ENCODE measurements around the gene LRRN4.

Gene LRRN4

DNA sequence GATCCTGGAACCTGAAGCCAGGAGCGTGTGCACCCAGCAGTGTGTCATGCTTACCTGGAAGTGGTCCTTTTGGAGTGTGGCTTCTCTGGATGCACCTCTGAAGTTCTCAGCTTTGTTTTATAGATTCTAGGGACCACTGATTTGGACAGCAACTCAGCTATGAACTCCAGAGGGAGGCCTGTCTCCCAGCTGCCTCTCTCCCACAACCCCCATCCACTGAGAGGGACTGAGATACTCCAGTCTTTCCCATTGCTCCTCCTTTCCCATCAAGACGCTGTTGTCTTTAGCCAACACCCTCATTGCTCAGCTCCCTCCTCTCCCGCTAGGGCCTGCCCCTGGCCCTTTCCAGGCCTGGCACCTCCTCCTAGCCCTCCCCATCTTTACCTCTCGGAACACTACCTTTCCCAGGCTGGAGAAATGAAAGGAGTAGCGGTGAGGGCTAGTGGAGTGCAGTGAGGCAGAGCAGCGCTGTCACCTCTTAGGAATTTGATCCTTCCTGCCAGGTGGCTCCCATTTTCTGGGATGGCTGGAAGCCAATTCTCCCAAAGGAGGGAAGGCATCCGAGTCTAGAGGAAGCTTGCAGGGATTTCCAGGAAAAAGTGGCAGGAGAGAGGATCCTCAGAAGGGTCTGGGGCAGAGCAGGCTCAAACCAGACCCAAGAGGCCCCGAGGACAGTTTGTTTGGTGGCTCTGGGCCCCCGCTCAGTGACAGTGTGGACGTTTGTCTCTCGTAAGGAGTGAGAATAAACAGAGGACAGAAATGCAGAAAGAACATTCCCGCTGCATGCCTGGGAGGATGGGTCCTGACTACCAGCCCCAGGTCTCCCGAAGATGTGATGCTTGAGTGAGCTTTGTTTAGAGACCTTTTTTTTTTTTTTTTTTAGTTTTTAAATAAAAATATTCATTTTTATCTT is at the start of gene LRRN4:
TSS of gene LRRN4 (minus strand) at position 285 of the 913 bp plus-strand sequence. CDS start 1,261 bp downstream, outside the sequence.
- DNase-seq (ENCODE audit: low read depth), result no peak

DNA sequence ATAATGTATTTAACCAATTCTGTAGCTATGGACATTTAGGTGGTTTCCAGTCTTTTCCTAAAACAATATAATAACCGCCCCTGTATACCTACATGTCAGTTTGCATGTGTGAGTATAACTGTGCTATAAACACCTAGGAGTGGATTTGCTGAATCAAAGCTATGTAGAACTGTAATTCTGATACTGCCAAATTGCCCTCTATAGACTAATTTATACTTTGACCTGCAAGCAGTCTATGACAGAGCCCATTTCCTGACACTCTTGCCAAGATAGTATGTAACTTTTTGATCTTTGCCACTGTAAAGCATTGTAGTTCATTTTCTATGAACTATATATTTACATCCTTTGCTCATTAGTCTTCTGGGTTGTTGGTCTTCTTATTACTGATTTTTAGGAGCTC is 49.4 kb upstream of the LRRN4 start:
- DNase-seq (ENCODE audit: low read depth), result no peak

DNA sequence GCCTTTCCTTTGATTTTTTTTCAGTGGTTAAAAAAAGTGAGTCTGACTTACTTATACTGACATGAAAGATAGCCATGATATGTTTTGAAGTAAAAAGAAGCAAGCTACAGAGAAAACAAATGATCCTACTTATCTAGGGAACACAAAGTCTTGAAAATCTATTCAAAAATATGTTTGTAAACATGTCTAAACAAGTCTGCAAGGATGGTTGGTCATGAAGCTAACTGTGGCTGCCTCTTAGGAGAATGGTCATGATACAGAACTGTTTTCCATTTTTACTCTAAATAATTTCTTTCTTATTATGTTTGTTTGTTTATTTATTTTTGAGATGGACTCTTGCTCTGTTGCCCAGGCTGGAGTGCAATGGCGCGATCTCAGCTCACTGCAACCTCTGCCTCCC is 47.5 kb upstream of the LRRN4 start:
- DNase-seq (ENCODE audit: low read depth), result no peak

DNA sequence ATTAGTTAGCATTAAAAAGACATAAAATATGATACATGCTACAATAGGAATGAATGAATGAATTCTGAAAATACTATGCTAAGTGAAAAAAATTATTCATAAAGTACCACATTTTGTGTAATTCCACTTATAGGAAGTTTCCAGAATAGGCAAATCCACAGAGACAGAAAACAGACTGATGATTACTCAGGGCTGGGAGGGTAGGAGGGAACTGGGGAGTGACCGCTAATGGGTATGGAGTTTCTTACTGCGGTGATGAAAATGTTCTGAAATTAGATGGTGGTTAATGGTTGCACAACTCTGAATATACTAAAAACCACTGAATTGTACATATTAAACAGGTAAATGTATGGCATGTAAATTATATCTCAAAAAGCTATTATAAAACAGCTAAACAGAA is 46.4 kb upstream of the LRRN4 start:
- no peak for DNase-seq (ENCODE audit: low read depth)

DNA sequence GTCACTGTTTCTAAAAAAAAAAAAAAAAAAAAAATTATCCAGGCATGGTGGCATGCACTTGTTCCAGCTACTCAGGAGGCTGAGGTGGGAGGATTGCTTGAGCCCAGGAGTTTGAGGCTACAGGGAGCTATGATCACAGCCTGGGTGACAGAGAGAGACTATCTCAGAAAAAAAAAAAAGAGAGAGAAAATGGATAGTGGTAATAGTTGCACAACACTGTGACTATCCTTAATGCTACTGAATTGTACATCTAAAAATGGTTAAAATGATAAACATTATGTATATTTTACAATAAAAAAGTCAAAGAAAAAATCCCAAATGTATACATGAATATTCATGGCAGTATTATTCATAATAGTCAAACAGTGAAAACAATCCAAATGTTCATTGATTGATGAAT is 46.0 kb upstream of the LRRN4 start:
- DNase-seq (ENCODE audit: low read depth), result no peak

DNA sequence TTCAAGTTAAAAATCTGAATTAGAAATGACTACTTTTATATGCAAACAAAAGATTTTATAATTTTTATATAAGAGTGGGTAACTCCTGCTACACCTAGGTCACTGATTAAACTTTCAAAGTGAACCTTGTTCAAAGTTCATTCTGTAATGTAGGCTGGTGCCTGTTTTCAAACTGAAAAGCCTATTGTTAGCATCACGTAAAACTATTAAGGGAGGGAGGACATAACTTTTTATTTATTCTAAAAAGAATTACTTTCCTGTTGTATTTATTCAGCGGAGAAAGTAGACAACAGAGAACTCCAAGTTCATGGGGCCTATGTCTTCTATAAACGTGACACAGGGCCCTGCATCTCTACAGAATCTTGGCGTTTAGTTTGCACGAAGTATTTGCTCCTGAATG is 41.5 kb upstream of the LRRN4 start:
- DNase-seq (ENCODE audit: low read depth), result no peak

DNA sequence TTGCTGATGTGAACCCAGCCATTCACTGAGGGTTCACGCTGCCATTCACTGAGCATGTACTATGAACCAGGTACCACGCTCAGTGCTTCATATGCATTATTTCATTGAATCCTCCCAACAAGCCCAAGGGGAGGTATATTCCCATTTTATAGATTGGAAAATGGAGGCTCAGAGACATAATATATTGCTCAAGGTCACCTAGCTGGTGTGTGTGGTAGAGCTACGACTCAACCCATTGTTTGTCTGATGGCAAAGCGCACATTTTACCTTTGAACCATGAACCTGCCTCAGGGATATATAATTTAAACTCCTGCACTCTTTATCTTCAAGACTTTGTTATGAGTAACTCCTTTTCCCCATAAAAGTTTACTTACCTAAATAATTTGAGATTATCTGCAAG is 40.7 kb upstream of the LRRN4 start:
- no peak for DNase-seq (ENCODE audit: low read depth)

DNA sequence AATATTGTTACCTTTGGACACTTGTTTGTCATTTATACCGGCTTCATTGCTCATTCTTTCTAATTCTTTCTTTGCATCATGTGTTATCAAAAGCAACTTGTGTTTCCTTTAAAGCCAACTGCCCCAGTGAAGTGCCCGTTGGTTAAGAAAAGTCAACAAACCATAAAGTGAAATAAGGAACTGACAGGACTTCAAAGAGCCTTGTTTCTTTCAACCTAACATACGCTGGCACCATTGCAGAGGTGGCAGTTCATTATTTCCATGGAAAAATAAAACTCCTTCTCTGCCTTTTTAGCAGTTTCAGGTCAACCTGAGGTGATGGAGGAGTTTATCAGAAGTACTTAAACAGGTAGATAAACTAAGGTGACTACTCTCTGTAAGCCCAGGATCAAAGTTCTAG is 40.2 kb upstream of the LRRN4 start:
- no peak for DNase-seq (ENCODE audit: low read depth)

DNA sequence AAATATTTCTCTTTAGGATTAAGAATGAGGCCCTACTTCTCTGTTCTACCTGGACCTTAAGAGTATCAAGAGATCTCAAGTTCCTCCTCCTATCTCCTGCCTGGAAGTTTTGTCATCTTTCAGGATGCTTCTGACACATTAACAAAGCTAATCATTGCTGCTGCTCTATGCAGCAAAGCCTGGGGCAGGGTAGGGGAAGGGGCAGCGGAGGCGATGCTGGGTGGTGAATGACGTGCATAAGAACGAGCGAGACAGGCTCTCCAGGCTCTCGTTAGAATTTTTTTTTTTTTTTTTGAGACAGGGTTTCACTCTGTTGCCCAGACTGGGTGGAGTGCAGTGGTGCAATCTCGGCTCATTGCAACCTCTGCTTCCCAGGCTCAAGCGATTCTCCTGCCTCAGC is 37.8 kb upstream of the LRRN4 start:
- no peak for DNase-seq (ENCODE audit: low read depth)

DNA sequence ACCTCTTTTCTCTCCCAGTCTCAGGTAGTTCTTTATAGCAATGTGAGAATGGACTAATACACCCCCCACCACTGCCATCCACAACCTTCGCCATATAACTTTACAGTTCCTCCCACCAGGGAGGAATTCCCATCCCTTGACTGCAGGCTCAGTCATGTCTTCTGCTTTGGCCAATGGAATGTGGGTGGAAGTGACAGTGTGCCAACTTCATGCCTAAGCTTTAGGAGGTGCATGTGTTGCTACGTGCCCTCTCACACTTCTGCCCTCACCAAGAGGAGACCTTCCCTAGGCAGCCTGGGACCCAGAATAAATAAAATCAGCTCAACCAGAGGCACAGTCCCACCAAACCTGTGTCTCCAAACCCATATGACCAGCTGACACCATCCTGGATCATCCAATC is 33.0 kb upstream of the LRRN4 start:
- no peak for DNase-seq (ENCODE audit: low read depth)

DNA sequence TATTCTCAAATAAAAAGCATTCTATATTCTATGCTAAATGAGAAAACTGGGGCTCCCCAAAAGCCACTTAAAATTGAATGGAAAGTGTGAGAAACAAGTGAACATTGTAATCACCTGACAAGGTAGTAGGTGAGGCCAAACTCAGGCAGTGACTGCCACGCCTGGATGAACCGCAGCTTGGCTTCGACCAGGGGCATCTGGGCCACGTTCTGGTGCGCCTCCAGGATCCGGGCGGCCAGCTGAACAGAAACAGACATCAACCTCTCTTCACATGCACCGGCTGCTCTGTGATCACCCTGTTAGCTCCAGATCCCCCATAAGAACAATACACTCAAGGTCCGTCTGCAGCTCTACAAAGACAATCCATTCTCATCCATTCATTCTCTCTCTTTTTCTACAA is 30.1 kb upstream of the LRRN4 start:
- DNase-seq (ENCODE audit: low read depth), result no peak

DNA sequence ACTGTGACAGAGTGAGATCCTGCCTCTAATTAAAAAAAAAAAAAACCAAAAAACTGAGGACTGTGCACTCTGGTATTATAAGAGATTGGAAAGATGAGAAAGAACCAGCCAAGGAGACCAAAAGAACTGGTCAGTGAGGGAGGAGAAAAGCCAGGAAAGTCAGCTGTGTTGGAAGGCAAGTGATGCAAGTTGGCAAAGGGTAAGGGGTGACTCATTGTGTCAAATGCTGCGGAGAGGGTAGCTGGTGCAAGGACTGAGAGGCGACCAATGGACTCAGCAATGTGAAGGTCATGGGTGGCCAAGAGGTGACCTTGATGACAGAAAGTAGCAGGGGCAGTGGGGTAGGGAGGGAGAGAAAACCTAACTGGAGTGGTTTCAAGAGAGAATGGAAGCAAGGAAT is 27.4 kb upstream of the LRRN4 start:
- DNase-seq (ENCODE audit: low read depth), result no peak

DNA sequence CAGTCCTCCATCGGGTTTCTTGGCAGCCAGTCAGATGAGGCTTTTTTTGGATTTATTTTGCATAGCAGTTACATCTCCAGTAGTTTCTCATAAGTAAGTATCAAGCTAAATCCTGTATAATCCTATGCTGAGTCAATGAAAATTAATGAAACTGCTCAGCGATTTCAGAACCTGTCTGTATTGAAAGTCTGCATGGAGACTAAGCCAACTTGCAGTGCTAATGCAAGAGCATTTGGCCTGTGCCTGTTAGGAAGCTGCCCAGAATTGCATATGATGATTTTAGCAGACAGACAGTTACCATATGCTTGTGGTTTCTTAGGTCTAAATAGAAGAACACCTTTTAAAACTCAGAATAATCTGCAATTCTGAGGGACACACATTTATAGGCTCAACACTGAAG is 25.2 kb upstream of the LRRN4 start:
- no peak for DNase-seq (ENCODE audit: low read depth)

DNA sequence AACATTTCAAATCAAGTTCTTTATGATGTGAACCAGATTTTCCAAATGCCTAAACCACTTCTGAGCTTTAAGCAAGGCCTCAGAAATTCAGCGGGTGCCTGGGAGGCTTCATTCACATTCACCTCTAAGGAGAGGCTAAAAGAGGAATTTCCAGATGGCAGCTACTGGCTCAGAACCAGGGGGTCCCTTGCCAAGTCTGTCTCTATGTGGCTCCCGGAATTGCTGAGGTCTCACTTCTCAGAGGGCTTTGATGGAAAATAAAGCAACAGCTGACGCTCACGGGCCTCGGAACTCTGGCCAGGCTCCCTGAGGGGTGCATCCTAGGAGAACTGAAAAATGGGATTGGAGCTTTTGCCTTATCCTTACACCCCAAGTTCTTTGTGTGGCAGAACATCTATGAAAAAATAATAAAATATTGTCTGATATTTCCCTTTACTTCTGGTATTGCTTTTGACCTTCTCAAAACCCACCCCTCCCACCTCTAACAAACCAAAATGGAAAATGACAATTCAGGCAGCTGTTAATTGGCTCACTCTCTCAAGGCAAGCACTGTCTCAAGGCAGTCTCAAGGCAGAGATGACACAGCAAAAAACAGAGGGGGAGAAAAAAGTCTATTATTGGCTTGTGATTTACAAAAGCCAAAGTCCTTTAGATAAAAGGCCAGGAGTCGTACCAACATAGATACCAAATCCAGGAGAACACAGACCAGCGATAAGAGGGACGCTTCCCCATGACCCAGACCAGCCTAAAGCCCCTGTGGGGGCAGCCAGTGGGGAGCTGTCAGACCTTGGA is 21.8 kb upstream of the LRRN4 start:
- DNase-seq (ENCODE audit: low read depth), result no peak

DNA sequence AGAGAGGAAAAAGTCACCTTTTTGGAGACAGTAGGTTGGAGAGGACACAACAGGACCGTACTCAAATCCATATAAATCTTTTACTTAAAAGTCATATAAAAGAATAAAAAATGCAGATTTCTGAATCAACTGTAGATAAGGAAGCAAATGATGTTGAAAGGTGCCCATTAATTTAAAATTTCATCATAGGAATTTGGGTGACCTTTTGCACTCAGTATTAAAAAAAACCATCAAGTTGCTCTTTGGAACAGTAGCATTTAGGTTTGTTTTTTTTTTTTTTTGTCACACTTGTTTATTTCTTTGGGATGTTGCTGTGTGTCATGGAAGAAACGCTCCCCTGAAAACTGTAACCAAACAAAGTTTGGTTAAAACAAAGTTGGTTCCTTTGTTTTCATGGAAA is 20.9 kb upstream of the LRRN4 start:
- no peak for DNase-seq (ENCODE audit: low read depth)

DNA sequence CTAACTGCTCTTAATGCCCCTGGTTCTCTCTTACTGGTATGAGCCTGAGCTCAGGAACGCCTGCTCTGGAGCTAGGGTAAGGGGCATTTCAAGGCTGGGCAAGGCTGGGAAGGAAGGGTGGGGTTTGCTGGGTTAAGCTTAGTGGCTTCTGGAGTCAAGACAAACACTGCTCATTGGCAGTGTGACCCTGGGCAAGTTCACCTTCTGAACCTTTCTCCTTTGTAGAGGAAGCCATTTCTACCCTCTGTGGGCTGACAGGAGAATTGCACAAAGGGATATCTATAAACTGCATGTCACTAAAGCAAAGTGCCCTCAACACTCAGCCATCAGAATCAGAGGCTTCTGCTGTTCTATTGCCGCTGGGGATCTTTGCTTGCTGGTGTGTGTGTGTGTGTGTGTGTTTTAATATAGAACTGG is 20.3 kb upstream of the LRRN4 start:
- no peak for DNase-seq (ENCODE audit: low read depth)

DNA sequence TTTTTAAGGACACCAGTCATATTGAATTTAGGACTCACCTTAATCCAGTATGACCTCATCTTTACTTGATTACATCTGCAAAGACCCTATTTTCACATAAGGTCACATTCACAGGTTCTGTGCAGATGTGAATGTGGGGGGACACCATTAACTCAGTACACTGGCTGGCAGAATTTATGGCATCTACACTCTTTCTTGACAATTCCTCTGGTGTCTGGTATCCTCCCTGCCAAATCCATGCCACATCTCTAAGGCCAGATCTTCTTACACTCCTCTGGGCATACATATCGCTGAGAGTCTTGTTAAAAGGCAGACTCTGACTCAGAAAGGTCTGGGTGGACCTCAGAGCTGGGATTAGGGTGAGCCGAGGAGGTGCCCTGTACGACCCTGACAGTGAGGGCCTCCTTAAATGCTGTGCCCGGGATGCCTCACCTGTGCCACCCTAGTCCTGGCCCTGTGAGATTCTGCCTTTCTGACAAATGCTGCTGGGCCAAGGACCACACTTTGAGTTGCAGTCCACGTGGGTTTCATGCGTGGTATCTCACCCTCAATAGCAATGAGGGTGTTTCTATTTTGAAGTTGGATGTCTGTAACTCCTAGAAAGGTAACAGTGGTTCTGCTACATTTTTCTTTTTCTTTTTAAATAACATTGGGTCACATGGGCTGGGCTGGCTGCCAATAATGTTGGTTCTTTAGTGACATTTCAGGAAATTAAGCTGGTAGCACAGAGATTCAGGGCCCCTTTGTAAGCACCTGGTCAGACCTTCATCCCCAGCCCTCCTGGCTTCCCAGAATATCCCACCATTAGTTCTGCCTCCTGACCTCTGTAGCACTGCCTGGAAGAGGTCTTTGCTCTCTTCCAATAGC is 17.2 kb upstream of the LRRN4 start:
- no peak for DNase-seq (ENCODE audit: low read depth)

DNA sequence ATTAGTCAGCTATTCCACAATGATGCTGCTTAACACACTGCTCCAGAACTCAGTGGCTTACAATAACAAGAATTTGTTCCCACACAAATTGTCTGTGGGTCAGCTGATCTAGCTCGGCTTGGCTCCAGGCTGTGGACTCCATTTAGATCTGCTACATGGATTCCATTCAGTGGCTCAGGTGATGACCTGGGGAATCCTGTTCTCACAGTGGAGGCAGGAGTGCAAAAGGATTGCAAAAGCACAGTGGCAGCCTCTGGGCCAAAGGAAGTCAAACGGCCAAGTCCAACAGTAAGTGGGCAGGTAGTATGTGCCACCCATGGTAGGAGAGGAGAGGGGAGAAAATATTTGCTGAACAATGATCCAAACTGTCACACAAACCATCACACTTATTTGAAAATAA is 15.8 kb upstream of the LRRN4 start:
- DNase-seq (ENCODE audit: low read depth), result no peak

DNA sequence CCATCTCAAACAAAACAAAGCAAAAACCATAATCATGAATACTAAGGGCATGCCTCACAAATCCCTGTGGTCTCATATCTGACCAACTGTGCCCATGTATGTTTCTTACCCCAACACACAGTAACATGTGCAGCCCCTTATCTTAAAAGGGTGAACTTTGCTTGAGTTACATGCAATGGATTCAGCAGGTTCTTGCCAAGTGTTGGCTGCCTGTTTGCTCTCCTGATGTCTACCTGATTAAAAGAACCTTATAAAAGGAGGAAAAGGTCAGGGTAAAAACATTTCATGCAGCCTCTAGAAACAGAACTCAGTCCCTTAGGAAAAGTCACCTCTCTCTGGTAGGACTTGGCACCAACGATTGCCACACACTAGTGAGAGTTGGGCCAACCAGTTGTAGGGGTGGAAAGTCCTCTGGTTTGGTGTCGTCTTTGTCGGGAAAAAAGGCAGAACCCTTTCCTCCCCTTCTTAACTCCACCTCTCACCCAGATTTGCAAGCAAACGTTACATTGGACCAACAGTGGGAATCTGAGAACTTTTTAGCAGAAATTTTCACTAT is 14.0 kb upstream of the LRRN4 start:
- no peak for DNase-seq (ENCODE audit: low read depth)

DNA sequence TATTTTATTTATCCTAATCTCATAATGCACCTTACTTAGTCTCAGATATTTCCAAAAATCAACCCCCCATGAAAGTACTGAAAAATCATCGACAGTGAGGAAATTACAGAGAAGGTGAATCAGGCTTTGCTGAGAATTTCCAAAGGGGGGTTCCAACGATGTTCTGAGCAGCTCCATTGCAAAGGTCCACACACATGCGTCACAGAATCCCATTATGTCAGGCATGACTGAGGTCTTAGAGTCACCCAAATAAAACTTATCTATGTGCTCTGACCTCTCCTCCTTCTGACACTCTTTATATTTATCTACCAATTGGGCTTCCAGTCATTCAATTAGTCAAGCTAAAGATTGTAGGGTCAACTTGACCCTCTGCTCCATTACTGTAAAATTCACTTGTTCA is 12.7 kb upstream of the LRRN4 start:
- DNase-seq (ENCODE audit: low read depth), result no peak

DNA sequence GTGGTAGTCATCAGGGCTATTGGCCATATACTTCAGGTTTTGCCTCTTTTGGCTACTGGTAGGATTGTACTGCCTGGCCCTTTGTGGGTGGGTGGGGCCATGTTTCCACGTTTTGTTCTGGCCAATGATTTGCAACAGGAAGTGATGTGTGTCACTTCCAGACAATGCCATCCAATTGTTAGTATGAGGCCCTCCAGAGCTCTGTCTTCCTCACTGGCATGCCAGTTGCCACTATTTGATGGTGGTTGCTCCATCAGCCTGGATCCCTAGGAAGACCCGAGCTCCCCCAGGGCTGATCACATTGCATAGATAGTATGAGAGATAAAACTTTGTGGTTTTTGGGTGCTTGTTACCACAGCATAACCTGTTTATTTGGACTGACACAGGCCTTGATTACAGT is 7.7 kb upstream of the LRRN4 start:
- DNase-seq (ENCODE audit: low read depth), result no peak

DNA sequence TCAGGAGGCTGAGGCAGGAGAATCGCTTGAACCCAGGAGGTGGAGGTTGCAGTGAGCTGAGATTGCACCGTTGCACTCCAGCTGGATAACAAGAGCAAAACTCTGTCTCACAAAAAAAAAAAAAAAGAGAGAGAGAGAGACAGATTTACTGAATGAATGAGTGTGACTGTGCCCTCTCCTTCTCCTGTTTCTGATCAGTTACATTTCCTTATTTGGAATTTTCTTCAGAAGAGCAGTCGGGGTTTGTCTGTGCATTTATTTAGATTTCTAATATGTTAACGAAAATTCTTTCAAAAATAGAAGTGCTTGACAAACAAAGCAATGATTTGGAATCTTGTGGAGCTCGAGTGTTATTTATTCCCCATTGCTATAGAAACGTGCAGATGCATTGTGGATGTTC is 6.4 kb upstream of the LRRN4 start:
- no peak for DNase-seq (ENCODE audit: low read depth)
